Trophoblast cell (in vitro differentiated cells and primary cell): ENCODE results near the gene DENND4B.

Experiments
- DNase-seq, 2 donors: peaks; one replicate each; pipeline ENCODE4 v3.0.0-alpha.2; 2016
- H2AFZ ChIP-seq: 2 replicates; pipeline ENCODE4 v1.6.1; 2013; ENCODE audit warnings: low read length, moderate library complexity, mild to moderate bottlenecking; ENCODE audit not compliant: insufficient read depth, poor library complexity
- H2AK5ac ChIP-seq: 2 replicates; pipeline ENCODE4 v1.6.1; 2013; ENCODE audit warnings: mild to moderate bottlenecking, low read length
- H2BK120ac ChIP-seq: 2 replicates; pipeline ENCODE4 v1.6.1; 2013; ENCODE audit warnings: low read length, mild to moderate bottlenecking, moderate library complexity; ENCODE audit not compliant: insufficient read depth, poor library complexity
- H2BK12ac ChIP-seq: 2 replicates; pipeline ENCODE4 v1.6.1; 2013; ENCODE audit warnings: mild to moderate bottlenecking, low read length, moderate library complexity
- H2BK5ac ChIP-seq: 2 replicates; pipeline ENCODE4 v1.6.1; 2013; ENCODE audit warnings: low read length, low read depth, moderate library complexity, mild to moderate bottlenecking; ENCODE audit not compliant: poor library complexity
- H3K14ac ChIP-seq: 2 replicates; pipeline ENCODE4 v1.6.1; 2013; ENCODE audit warnings: mild to moderate bottlenecking, low read length
- H3K18ac ChIP-seq: 2 replicates; pipeline ENCODE4 v1.6.1; 2013; ENCODE audit warnings: mild to moderate bottlenecking, low read length
- H3K23ac ChIP-seq: 2 replicates; pipeline ENCODE4 v1.6.1; 2013; ENCODE audit warnings: low read length
- H3K27ac ChIP-seq: 2 replicates; pipeline ENCODE4 v1.5.1; 2013; ENCODE audit warnings: low read depth, mild to moderate bottlenecking, inconsistent platforms, low read length, moderate library complexity
- H3K27me3 ChIP-seq: 2 replicates; pipeline ENCODE4 v1.6.1; 2013; ENCODE audit warnings: inconsistent platforms, mild to moderate bottlenecking, low read length, moderate library complexity; ENCODE audit not compliant: insufficient read depth
- H3K36me3 ChIP-seq, 2 experiments: 1 replicate in 1 of 2; 2 replicates in 1 of 2; pipeline ENCODE4 v1.6.1; 2013; ENCODE audit warnings: low read length in 2 of 2, mild to moderate bottlenecking in 2 of 2, moderate library complexity in 1 of 2; ENCODE audit not compliant: insufficient read depth in 2 of 2, control insufficient read depth in 1 of 2
- H3K4ac ChIP-seq: 2 replicates; pipeline ENCODE4 v1.6.1; 2013; ENCODE audit warnings: low read depth, mild to moderate bottlenecking, low read length, moderate library complexity
- H3K4me1 ChIP-seq, 2 experiments: 1 replicate in 1 of 2; 2 replicates in 1 of 2; pipeline ENCODE4 v1.6.1; 2013; ENCODE audit warnings: low read length in 2 of 2, mild to moderate bottlenecking in 2 of 2, moderate library complexity in 1 of 2; ENCODE audit not compliant: insufficient read depth in 2 of 2, control insufficient read depth in 1 of 2
- H3K4me2 ChIP-seq: 2 replicates; pipeline ENCODE4 v1.6.1; 2013; ENCODE audit warnings: inconsistent platforms, mild to moderate bottlenecking, low read length, moderate library complexity
- H3K4me3 ChIP-seq: 2 replicates; pipeline ENCODE4 v1.5.1; 2013; ENCODE audit warnings: mild to moderate bottlenecking, low read depth, low read length, inconsistent platforms
- H3K79me1 ChIP-seq: one replicate; pipeline ENCODE4 v1.6.1; 2013; ENCODE audit warnings: low read length
- H3K79me2 ChIP-seq: 2 replicates; pipeline ENCODE4 v1.6.1; 2013; ENCODE audit warnings: low read length, mild to moderate bottlenecking; ENCODE audit not compliant: control insufficient read depth, insufficient read depth, poor library complexity
- H3K9ac ChIP-seq: 2 replicates; pipeline ENCODE4 v1.6.1; 2013; ENCODE audit warnings: mild to moderate bottlenecking, low read length
- H3K9me3 ChIP-seq: 2 replicates; pipeline ENCODE4 v1.6.1; 2013; ENCODE audit warnings: low read depth, mild to moderate bottlenecking, control low read depth, inconsistent platforms, low read length; ENCODE audit not compliant: insufficient read depth
- H4K12ac ChIP-seq: 2 replicates; pipeline ENCODE4 v1.6.1; 2013; ENCODE audit warnings: low read depth, mild to moderate bottlenecking, low read length, moderate library complexity
- H4K8ac ChIP-seq: 2 replicates; pipeline ENCODE4 v1.6.1; 2013; ENCODE audit warnings: low read depth, mild to moderate bottlenecking, low read length, moderate library complexity
- H4K91ac ChIP-seq: one replicate; pipeline ENCODE4 v1.6.1; 2013; ENCODE audit warnings: low read depth, mild to moderate bottlenecking, low read length, moderate library complexity
- WGBS: extraction: QIAGEN DNeasy Blood & Tissue Kit; methylation state at CpG from one replicate; pipeline ENCODE4 v1.1.7; 2013; ENCODE audit warnings: missing lambda C conversion rate; ENCODE audit not compliant: insufficient read length, insufficient coverage; ENCODE audit errors: extremely low coverage; 5-methylcytosine and 5-hydroxymethylcytosine counted together

DENND4B gene

DNA sequence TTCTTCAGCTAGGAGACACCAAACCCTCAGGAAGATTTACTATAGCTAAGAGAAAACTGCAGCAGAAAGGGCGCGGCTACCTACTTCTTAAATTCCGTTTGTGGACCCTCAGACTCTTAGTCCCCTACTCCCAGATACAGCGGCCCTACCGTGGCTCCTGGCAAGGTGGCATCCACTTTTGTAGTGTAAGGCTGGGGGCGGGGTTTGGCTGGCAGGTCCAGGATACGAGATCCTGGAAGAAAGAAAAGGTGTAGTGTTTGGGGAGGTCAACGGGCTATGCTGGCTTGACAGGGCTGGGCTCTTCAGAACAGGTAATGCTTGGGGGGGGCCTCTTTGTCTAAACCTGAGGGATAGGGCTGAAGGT lies 21.5 kb upstream of the DENND4B start:
- Histone ChIP-seq H3K4me3 (peak overlapping the region; percentile 25), H3K4me1 (peaks cover 6 to 10% of the 10 kb centered on the region in 2 experiments)

DNA sequence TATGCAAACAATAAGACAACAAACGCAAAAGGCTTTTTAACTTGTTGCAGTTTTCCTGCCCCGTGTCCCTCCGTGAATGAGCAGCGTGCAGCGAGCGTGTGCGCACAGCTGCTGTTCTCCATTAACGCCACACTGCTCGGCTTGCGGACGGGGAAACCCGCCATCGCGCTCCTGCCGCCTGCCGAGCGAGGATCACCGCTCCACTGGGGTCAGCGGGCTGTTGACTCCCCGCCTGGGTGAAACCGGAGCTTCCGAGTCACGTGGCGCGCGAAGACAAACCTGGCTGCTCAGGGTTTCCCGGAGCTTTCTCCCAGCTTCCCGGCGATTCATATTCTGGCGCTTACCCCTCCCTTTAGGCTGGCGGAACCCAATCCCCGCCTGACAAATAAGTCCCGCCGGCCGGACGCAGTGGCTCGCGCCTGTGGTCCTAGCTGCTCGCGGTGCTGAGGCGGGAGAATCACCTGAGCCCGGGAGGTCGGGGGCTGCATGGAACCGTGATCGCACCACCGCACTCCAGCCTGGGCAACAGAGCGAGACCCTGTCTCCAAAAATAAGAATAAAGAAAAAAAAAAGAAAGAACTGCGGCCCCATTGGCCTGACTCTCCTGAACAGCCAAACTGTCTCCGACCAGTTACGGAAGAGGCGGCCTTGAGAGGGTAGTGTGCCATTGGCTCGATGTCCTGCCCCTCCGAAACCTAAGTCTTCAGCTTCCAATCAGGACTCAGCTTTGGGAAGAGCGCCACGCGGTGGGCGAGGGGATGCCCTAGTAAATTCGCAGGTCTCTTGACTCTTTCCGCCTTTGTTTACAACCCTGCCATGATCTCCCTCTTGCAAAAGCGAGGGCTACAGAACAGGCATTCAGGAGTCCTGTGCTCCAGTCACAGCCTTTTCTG lies 20.8 kb upstream of the DENND4B start, which contains the start of gene CREB3L4:
TSS of gene CREB3L4 (plus strand) at position 796 of the 893 bp plus-strand sequence. CDS start 624 bp downstream, outside the sequence.
- H3K79me1 ChIP-seq: peaks cover 26% of the 10 kb centered on the region
- peak within 1 kb of the TSS; percentile 91 for H3K14ac ChIP-seq
- H3K36me3 ChIP-seq: peaks cover 0 to 3% of the 10 kb centered on the region in 2 experiments
- H2AK5ac ChIP-seq: peak within 1 kb of the TSS; percentile 67
- H4K8ac ChIP-seq: peak within 1 kb of the TSS; percentile 89
- H3K27ac ChIP-seq: peak within 1 kb of the TSS; percentile 82
- peak within 1 kb of the TSS; percentile 73 for H4K91ac ChIP-seq
- H3K9me3 ChIP-seq: no peaks in the 10 kb centered on the region
- no peak within 1 kb of the TSS for H3K23ac ChIP-seq
- H3K4me3 ChIP-seq: peak within 1 kb of the TSS; percentile 74
- peak within 1 kb of the TSS; percentile 85 for H3K9ac ChIP-seq
- DNase-seq: peak; percentile 95 to 96
- H2BK120ac ChIP-seq: peak within 1 kb of the TSS; percentile 49
- peak within 1 kb of the TSS; percentile 50 for H3K4ac ChIP-seq
- H3K18ac ChIP-seq: peak within 1 kb of the TSS; percentile 97
- H2AFZ ChIP-seq: peak within 1 kb of the TSS; percentile 56
- WGBS: no CpG with 5 or more reads among the region's 60 CpGs
- H2BK12ac ChIP-seq: no peak within 1 kb of the TSS
- peaks cover 6 to 10% of the 10 kb centered on the region in 2 experiments for H3K4me1 ChIP-seq
- peak within 1 kb of the TSS; percentile 86 for H3K4me2 ChIP-seq
- no peaks in the 10 kb centered on the region for H3K27me3 ChIP-seq
- peaks cover 12% of the 10 kb centered on the region for H3K79me2 ChIP-seq
- H2BK5ac ChIP-seq: peak within 1 kb of the TSS; percentile 65
- peak within 1 kb of the TSS; percentile 82 for H4K12ac ChIP-seq

More for the DNA sequence above, 21.5 kb upstream of the DENND4B start:
- Histone ChIP-seq H4K8ac (peak overlapping the region; percentile 75), H3K27me3 (no peaks in the 10 kb centered on the region), H3K18ac (peak overlapping the region; percentile 5), H3K4ac (peak overlapping the region; percentile 50), H3K79me1 (peaks cover 20% of the 10 kb centered on the region), H4K12ac (peak overlapping the region; percentile 82), H3K9ac (no peak overlapping the region), H3K4me2 (peak overlapping the region; percentile 86), H2BK12ac (no peak overlapping the region), H2AFZ (peak overlapping the region; percentile 11), H3K23ac (no peak overlapping the region), H4K91ac (peak overlapping the region; percentile 69), H2BK5ac (no peak overlapping the region), H3K9me3 (no peaks in the 10 kb centered on the region), H3K14ac (peak overlapping the region; percentile 51), H3K36me3 (peaks cover 0 to 5% of the 10 kb centered on the region in 2 experiments), H2AK5ac (peak overlapping the region; percentile 67), H2BK120ac (peak overlapping the region; percentile 49), H3K79me2 (peaks cover 6% of the 10 kb centered on the region), H3K27ac (peak overlapping the region; percentile 47)
- no CpG with 5 or more reads among the region's 8 CpGs for WGBS
- no peak for DNase-seq

DNA sequence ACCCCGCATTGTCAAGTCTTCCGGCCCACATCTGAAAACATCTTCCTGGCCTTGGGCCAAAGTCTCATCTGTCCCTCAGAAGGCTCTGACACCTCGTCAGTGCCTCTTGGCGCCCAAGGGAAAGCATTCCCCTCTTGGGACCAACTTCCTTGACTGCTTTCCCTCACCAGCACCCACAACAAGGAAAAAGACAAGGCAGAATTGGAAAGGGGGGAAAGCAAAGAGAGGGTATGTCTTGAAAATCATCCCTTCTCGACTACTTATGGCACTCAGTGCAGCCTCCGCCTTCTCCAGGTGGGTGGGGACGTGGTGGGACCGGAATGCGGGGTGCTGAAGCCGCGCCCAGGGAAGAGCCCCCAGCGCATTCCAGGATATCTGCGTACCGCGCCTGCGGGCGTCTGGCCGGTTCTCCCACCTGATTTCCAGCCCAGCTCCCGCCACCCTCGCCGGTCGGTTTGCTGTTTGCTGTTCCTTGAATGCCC lies 17.4 kb upstream of the DENND4B start:
- peak overlapping the region; percentile 23 for H2AFZ ChIP-seq
- H4K8ac ChIP-seq: peak overlapping the region; percentile 88
- no CpG with 5 or more reads among the region's 22 CpGs for WGBS
- peaks cover 14 to 17% of the 10 kb centered on the region in 2 experiments for H3K4me1 ChIP-seq
- H4K91ac ChIP-seq: peak overlapping the region; percentile 97
- H3K23ac ChIP-seq: no peak overlapping the region
- H3K9ac ChIP-seq: peak overlapping the region; percentile 64
- H2AK5ac ChIP-seq: peak overlapping the region; percentile 31
- peak overlapping the region; percentile 70 for H3K4me2 ChIP-seq
- peak overlapping the region; percentile 77 for H3K4ac ChIP-seq
- H3K9me3 ChIP-seq: no peaks in the 10 kb centered on the region
- H3K18ac ChIP-seq: peak overlapping the region; percentile 31
- peaks cover 16% of the 10 kb centered on the region for H3K79me2 ChIP-seq
- DNase-seq: peak; percentile 99
- peaks cover 30% of the 10 kb centered on the region for H3K79me1 ChIP-seq
- peak overlapping the region; percentile 49 for H4K12ac ChIP-seq
- H2BK120ac ChIP-seq: peak overlapping the region; percentile 96
- no peaks in the 10 kb centered on the region for H3K27me3 ChIP-seq
- peaks cover 13 to 22% of the 10 kb centered on the region in 2 experiments for H3K36me3 ChIP-seq
- no peak overlapping the region for H2BK12ac ChIP-seq
- peak overlapping the region; percentile 95 for H3K27ac ChIP-seq
- peak overlapping the region; percentile 51 for H3K4me3 ChIP-seq
- peak overlapping the region; percentile 74 for H3K14ac ChIP-seq
- peak overlapping the region; percentile 90 for H2BK5ac ChIP-seq

DNA sequence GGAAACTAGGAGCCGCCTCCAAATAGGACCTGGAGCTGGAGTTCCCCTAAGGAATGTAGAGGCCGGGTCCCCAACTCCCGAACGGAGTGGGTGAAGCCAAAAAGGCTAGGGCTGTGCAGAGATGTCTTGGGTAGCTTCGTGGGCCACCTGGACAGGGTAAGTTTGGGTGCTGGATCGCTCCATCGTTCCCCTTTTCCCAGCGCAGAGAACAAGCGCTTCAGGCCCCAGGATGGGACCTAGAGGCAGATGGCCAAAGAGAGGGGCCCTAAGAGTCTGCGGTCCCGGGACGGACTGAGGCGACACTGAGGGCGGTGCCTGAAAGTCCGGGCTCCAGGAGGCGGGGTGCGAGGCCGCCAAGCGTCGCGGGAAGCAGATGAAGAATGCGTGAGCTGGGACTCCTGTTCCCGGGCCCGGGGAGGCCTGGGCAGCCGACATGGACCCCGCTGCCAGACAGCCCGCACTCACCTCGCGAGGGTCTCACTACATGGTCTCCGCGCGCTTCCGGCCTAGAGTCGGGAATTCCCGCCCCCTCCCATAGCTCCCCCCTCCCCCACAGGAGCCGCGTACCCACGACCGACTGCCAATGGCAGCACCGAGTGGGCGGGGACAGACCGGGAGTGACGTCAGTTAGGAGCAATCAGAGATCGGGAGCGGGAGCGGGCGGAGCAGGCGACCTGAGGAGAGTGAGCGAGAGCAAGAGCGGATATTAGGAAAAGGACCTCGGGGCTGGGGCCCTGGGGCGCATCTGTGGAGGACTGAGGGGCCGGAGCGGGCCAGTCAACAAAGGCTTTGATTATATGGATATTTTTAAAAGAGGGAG lies 16.7 kb upstream of the DENND4B start, which contains the start of gene SLC39A1:
TSS of gene SLC39A1 (minus strand) at position 508 of the 820 bp plus-strand sequence. CDS start 822 bp downstream, outside the sequence.
- no CpG with 5 or more reads among the region's 54 CpGs for WGBS
- H3K4me3 ChIP-seq: peak within 1 kb of the TSS; percentile 76
- peak; percentile 97 to 99 for DNase-seq
- H3K79me1 ChIP-seq: peaks cover 31% of the 10 kb centered on the region
- H3K4me2 ChIP-seq: peak within 1 kb of the TSS; percentile 86
- no peaks in the 10 kb centered on the region for H3K27me3 ChIP-seq
- peak within 1 kb of the TSS; percentile 49 for H4K12ac ChIP-seq
- peak within 1 kb of the TSS; percentile 95 for H3K27ac ChIP-seq
- H3K4ac ChIP-seq: peak within 1 kb of the TSS; percentile 97
- H3K18ac ChIP-seq: peak within 1 kb of the TSS; percentile 94
- peak within 1 kb of the TSS; percentile 97 for H4K91ac ChIP-seq
- peaks cover 18% of the 10 kb centered on the region for H3K79me2 ChIP-seq
- peak within 1 kb of the TSS; percentile 60 for H2AK5ac ChIP-seq
- peaks cover 11 to 14% of the 10 kb centered on the region in 2 experiments for H3K4me1 ChIP-seq
- peak within 1 kb of the TSS; percentile 56 for H2AFZ ChIP-seq
- no peak within 1 kb of the TSS for H2BK12ac ChIP-seq
- peak within 1 kb of the TSS; percentile 96 for H2BK120ac ChIP-seq
- H3K36me3 ChIP-seq: peaks cover 13 to 22% of the 10 kb centered on the region in 2 experiments
- H3K23ac ChIP-seq: no peak within 1 kb of the TSS
- H4K8ac ChIP-seq: peak within 1 kb of the TSS; percentile 88
- peak within 1 kb of the TSS; percentile 90 for H2BK5ac ChIP-seq
- H3K14ac ChIP-seq: peak within 1 kb of the TSS; percentile 95
- H3K9me3 ChIP-seq: no peaks in the 10 kb centered on the region
- H3K9ac ChIP-seq: peak within 1 kb of the TSS; percentile 64
